Panc1 (cell line): ENCODE data around the gene PDZRN4.

Experiments used
- CTCF ChIP-seq: fragments of 450-650 bp; IDR thresholded peaks from 2 replicates; pipeline ENCODE4 v1.5.1; 2017; ENCODE audit warnings: mild to moderate bottlenecking
- POLR2AphosphoS5 ChIP-seq: IDR thresholded peaks from 2 replicates; pipeline ENCODE4 v1.6.1; 2012; ENCODE audit warnings: mild to moderate bottlenecking, low read depth, low read length, moderate library complexity
- REST ChIP-seq, 2 experiments: IDR thresholded peaks; 2 replicates each; pipeline ENCODE4 v1.6.1; 2011 to 2012; ENCODE audit warnings: low read depth in 2 of 2, control low read depth in 1 of 2, low read length in 1 of 2, mild to moderate bottlenecking in 1 of 2, moderate library complexity in 1 of 2; ENCODE audit not compliant: insufficient read depth in 1 of 2
- TCF7L2 ChIP-seq: IDR thresholded peaks from 2 replicates; pipeline ENCODE4 v1.6.1; 2011; ENCODE audit warnings: mild to moderate bottlenecking, low read depth, low read length, inconsistent platforms

GRCh38 chr12:41453409-41453808 lies 265.3 kb downstream of the PDZRN4 start:
- TF ChIP-seq TCF7L2 (no peak), CTCF (no peak), POLR2AphosphoS5 (no peak), REST (IDR thresholded peaks at IDR 0.05; ENCODE audit: insufficient read depth in 1 of 2, low read depth in 2 of 2, low read length in 1 of 2) (no peak)
